ENCODE data around the gene MGAT5.

The MGAT5 gene

DNA sequence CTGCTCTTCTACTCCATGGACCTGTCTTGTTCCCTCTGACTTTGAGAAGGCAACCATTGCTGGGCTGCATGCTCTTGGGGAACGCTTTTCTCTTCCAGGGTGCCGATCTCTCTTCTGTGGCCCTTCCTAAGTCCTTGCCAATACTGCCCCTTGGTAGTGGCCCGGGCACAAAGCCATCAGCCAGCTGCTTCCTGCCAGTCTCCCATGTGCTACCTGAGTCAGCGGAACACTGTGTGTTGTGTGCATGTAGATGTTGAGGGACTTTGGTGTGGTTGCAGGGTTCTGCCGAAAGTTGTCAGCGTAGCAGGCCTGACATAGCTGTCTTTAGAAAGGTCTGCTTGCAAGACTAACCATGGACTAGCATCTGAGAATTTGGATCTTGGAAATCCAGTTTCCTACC, 35.4 kb downstream of the MGAT5 start:
- no peak overlapping the region for H3K4me2 ChIP-seq (ENCODE audit: low read length, poor library complexity, severe bottlenecking)
- WGBS: over 99% methylated on average over 6 of the region's 6 CpGs
- H3K9ac ChIP-seq (ENCODE audit: low read length): no peak overlapping the region
- H3K18ac ChIP-seq (ENCODE audit: low read depth in 1 of 2, low read length in 2 of 2): no peak overlapping the region
- H2BK12ac ChIP-seq (ENCODE audit: low read length in 2 of 2): no peak overlapping the region
- H4K91ac ChIP-seq (ENCODE audit: low read length): peak overlapping the region; percentile 53
- H3K9me3 ChIP-seq (ENCODE audit: control insufficient read depth, low read length): no peaks in the 10 kb centered on the region
- H3K27me3 ChIP-seq (ENCODE audit: control insufficient read depth in 1 of 2, insufficient read depth in 1 of 2, low read length in 2 of 2): no peaks in the 10 kb centered on the region
- H3K4me3 ChIP-seq (ENCODE audit: insufficient read depth in 1 of 2, low read depth in 1 of 2, low read length in 2 of 2): no peak overlapping the region
- H2BK120ac ChIP-seq (ENCODE audit: low read depth, low read length): no peak overlapping the region
- H2BK15ac ChIP-seq (ENCODE audit: low read depth, poor library complexity, severe bottlenecking): peak overlapping the region; percentile 30
- peak overlapping the region in 1 of 2 experiments; percentile 77 for H3K4ac ChIP-seq (ENCODE audit: low read depth in 1 of 2, low read length in 2 of 2)
- no peak overlapping the region for H2AFZ ChIP-seq (ENCODE audit: low read depth, low read length)
- no peaks in the 10 kb centered on the region for H3K4me1 ChIP-seq (ENCODE audit: control insufficient read depth, insufficient read depth, low read depth, low read length)
- H2AK5ac ChIP-seq (ENCODE audit: low read length, severe bottlenecking): no peak overlapping the region
- H4K8ac ChIP-seq (ENCODE audit: low read length): peak overlapping the region; percentile 29
- peaks cover 23% of the 10 kb centered on the region for H3K79me1 ChIP-seq (replicated peaks; ENCODE audit: low read length, poor library complexity, severe bottlenecking)
- no peak overlapping the region for H2BK5ac ChIP-seq (ENCODE audit: low read depth, low read length, poor library complexity, severe bottlenecking)
- no peak overlapping the region for H3K14ac ChIP-seq (ENCODE audit: low read length in 2 of 2)
- H3K27ac ChIP-seq (ENCODE audit: low read length, poor library complexity, severe bottlenecking): no peak overlapping the region
- no peak for DNase-seq
- no peak overlapping the region for H3K23ac ChIP-seq (ENCODE audit: low read length in 2 of 2)
- no peaks in the 10 kb centered on the region for H3K36me3 ChIP-seq (ENCODE audit: control insufficient read depth in 1 of 2, insufficient read depth in 2 of 2, low read depth in 1 of 2, low read length in 2 of 2)

DNA sequence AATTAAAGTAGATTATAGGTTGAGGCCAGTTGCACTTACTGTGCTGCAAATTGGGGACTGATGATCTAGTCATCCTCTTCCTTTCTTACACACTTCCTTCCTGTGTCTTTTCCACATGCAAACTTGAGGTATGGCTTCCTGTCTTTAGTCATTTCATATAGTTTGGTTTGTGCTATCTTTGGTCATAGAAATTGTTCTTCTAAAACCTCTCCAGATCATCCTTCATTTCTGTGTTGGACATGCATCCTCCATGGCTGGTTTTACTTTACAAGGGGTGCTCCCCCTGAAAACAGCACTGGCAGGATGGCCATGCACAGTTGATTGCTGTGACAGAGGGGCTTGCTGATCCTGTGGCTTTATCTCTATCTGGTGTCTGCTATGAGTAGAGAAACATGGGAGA, 36.5 kb downstream of the MGAT5 start:
- H3K23ac ChIP-seq (ENCODE audit: low read length in 2 of 2): no peak overlapping the region
- no peaks in the 10 kb centered on the region for H3K36me3 ChIP-seq (ENCODE audit: control insufficient read depth in 1 of 2, insufficient read depth in 2 of 2, low read depth in 1 of 2, low read length in 2 of 2)
- H3K27me3 ChIP-seq (ENCODE audit: control insufficient read depth in 1 of 2, insufficient read depth in 1 of 2, low read length in 2 of 2): no peaks in the 10 kb centered on the region
- H3K9me3 ChIP-seq (ENCODE audit: control insufficient read depth, low read length): no peaks in the 10 kb centered on the region
- peaks cover 23% of the 10 kb centered on the region for H3K79me1 ChIP-seq (replicated peaks; ENCODE audit: low read length, poor library complexity, severe bottlenecking)
- H3K18ac ChIP-seq (ENCODE audit: low read depth in 1 of 2, low read length in 2 of 2): peak overlapping the region in 1 of 2 experiments; percentile 64
- H3K27ac ChIP-seq (ENCODE audit: low read length, poor library complexity, severe bottlenecking): no peak overlapping the region
- no peak overlapping the region for H4K91ac ChIP-seq (ENCODE audit: low read length)
- no peak overlapping the region for H3K4me3 ChIP-seq (ENCODE audit: insufficient read depth in 1 of 2, low read depth in 1 of 2, low read length in 2 of 2)
- no peak overlapping the region for H4K8ac ChIP-seq (ENCODE audit: low read length)
- H2BK12ac ChIP-seq (ENCODE audit: low read length in 2 of 2): peak overlapping the region in 1 of 2 experiments; percentile 34
- no peak for DNase-seq
- H2AFZ ChIP-seq (ENCODE audit: low read depth, low read length): no peak overlapping the region
- H2BK15ac ChIP-seq (ENCODE audit: low read depth, poor library complexity, severe bottlenecking): no peak overlapping the region
- no peak overlapping the region for H3K9ac ChIP-seq (ENCODE audit: low read length)
- H3K4me1 ChIP-seq (ENCODE audit: control insufficient read depth, insufficient read depth, low read depth, low read length): no peaks in the 10 kb centered on the region
- H3K4me2 ChIP-seq (ENCODE audit: low read length, poor library complexity, severe bottlenecking): no peak overlapping the region
- no peak overlapping the region for H2BK5ac ChIP-seq (ENCODE audit: low read depth, low read length, poor library complexity, severe bottlenecking)
- H3K14ac ChIP-seq (ENCODE audit: low read length in 2 of 2): no peak overlapping the region
- no peak overlapping the region for H3K4ac ChIP-seq (ENCODE audit: low read depth in 1 of 2, low read length in 2 of 2)
- H2BK120ac ChIP-seq (ENCODE audit: low read depth, low read length): no peak overlapping the region
- no peak overlapping the region for H2AK5ac ChIP-seq (ENCODE audit: low read length, severe bottlenecking)

DNA sequence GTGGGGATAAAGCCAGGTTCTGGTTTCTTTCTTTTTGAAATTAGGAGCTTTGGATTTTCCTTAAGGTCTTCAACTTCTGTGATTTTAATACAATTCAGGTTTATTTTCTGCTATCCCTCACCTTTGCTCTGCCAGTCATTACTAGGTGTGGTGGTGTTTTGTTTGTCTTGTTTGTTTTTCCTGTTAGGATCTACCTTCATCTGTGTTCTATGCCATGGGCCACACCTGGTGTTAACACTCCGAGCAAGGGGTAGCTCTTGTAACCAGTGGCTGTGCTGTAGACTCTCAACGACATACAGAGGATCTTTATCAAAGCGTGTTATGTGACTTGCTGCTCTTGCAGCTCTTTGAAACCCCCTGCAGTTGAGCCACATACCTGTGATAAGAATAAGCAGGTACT, 38.6 kb downstream of the MGAT5 start:
- no peak overlapping the region for H3K4ac ChIP-seq (ENCODE audit: low read depth in 1 of 2, low read length in 2 of 2)
- H3K23ac ChIP-seq (ENCODE audit: low read length in 2 of 2): no peak overlapping the region
- peaks cover 18% of the 10 kb centered on the region for H3K79me1 ChIP-seq (replicated peaks; ENCODE audit: low read length, poor library complexity, severe bottlenecking)
- no peak overlapping the region for H3K4me2 ChIP-seq (ENCODE audit: low read length, poor library complexity, severe bottlenecking)
- no peak overlapping the region for H3K9ac ChIP-seq (ENCODE audit: low read length)
- DNase-seq: no peak
- no peak overlapping the region for H2BK15ac ChIP-seq (ENCODE audit: low read depth, poor library complexity, severe bottlenecking)
- no peak overlapping the region for H3K4me3 ChIP-seq (ENCODE audit: insufficient read depth in 1 of 2, low read depth in 1 of 2, low read length in 2 of 2)
- H3K18ac ChIP-seq (ENCODE audit: low read depth in 1 of 2, low read length in 2 of 2): no peak overlapping the region
- no peaks in the 10 kb centered on the region for H3K36me3 ChIP-seq (ENCODE audit: control insufficient read depth in 1 of 2, insufficient read depth in 2 of 2, low read depth in 1 of 2, low read length in 2 of 2)
- H3K27ac ChIP-seq (ENCODE audit: low read length, poor library complexity, severe bottlenecking): no peak overlapping the region
- no peak overlapping the region for H2BK120ac ChIP-seq (ENCODE audit: low read depth, low read length)
- WGBS: 97% methylated on average over 3 of the region's 3 CpGs
- H3K14ac ChIP-seq (ENCODE audit: low read length in 2 of 2): no peak overlapping the region
- no peak overlapping the region for H4K91ac ChIP-seq (ENCODE audit: low read length)
- no peak overlapping the region for H2BK5ac ChIP-seq (ENCODE audit: low read depth, low read length, poor library complexity, severe bottlenecking)
- H3K27me3 ChIP-seq (ENCODE audit: control insufficient read depth in 1 of 2, insufficient read depth in 1 of 2, low read length in 2 of 2): no peaks in the 10 kb centered on the region
- H4K8ac ChIP-seq (ENCODE audit: low read length): no peak overlapping the region
- no peak overlapping the region for H2AK5ac ChIP-seq (ENCODE audit: low read length, severe bottlenecking)
- H3K9me3 ChIP-seq (ENCODE audit: control insufficient read depth, low read length): no peaks in the 10 kb centered on the region
- H2AFZ ChIP-seq (ENCODE audit: low read depth, low read length): no peak overlapping the region
- no peaks in the 10 kb centered on the region for H3K4me1 ChIP-seq (ENCODE audit: control insufficient read depth, insufficient read depth, low read depth, low read length)
- peak overlapping the region in 1 of 2 experiments; percentile 16 for H2BK12ac ChIP-seq (ENCODE audit: low read length in 2 of 2)

DNA sequence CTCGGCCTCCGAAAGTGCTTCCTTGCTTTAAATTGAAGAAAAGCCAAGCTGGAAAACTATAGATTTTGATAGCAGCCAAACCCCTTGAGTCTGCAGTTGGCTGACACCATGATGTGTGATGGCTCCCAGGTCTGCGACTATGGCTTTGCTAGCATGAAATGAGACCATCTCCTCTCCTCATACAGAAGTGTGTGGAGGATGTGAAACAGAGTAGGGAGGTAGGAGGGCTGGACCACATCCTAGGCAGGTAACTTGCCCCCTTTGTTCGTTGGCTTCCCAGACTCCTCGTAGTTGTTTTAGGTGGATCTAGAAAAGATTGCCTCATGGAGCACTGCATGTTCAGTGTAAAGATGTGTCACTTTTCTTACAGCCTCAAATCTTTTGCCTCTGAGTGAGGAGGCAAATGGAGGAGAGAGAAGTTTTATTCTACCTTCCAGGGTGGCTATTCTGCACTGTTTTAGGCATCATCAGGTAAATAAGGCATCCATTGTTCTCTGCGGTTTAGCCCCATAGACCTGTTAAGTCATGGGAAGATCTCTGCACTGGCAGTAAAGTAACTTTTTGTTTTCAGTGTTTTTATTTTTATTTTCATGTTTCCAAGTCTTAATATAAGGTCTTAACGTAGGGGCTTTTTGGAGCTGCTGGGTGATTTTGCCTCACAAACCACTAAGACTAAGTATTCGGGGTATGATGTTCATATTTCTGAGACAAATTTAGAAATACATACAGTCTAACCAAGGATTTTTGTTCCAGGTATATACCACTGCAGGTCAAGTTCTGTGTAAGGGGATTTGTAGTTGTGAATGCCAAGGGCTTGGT, 40.1 kb downstream of the MGAT5 start:
- H3K36me3 ChIP-seq (ENCODE audit: control insufficient read depth in 1 of 2, insufficient read depth in 2 of 2, low read depth in 1 of 2, low read length in 2 of 2): no peaks in the 10 kb centered on the region
- no peak overlapping the region for H3K27ac ChIP-seq (ENCODE audit: low read length, poor library complexity, severe bottlenecking)
- H2AK5ac ChIP-seq (ENCODE audit: low read length, severe bottlenecking): no peak overlapping the region
- no peak overlapping the region for H2BK5ac ChIP-seq (ENCODE audit: low read depth, low read length, poor library complexity, severe bottlenecking)
- H4K8ac ChIP-seq (ENCODE audit: low read length): no peak overlapping the region
- no peak overlapping the region for H3K4ac ChIP-seq (ENCODE audit: low read depth in 1 of 2, low read length in 2 of 2)
- DNase-seq: no peak
- no peak overlapping the region for H3K4me3 ChIP-seq (ENCODE audit: insufficient read depth in 1 of 2, low read depth in 1 of 2, low read length in 2 of 2)
- H2BK12ac ChIP-seq (ENCODE audit: low read length in 2 of 2): peak overlapping the region in 1 of 2 experiments; percentile 22
- no peak overlapping the region for H2BK15ac ChIP-seq (ENCODE audit: low read depth, poor library complexity, severe bottlenecking)
- no peak overlapping the region for H3K9ac ChIP-seq (ENCODE audit: low read length)
- no peak overlapping the region for H3K18ac ChIP-seq (ENCODE audit: low read depth in 1 of 2, low read length in 2 of 2)
- H3K23ac ChIP-seq (ENCODE audit: low read length in 2 of 2): no peak overlapping the region
- H3K79me1 ChIP-seq (replicated peaks; ENCODE audit: low read length, poor library complexity, severe bottlenecking): peaks cover 17% of the 10 kb centered on the region
- no peak overlapping the region for H3K4me2 ChIP-seq (ENCODE audit: low read length, poor library complexity, severe bottlenecking)
- H3K14ac ChIP-seq (ENCODE audit: low read length in 2 of 2): no peak overlapping the region
- H2AFZ ChIP-seq (ENCODE audit: low read depth, low read length): no peak overlapping the region
- H3K27me3 ChIP-seq (ENCODE audit: control insufficient read depth in 1 of 2, insufficient read depth in 1 of 2, low read length in 2 of 2): no peaks in the 10 kb centered on the region
- 98% methylated on average over 5 of the region's 8 CpGs for WGBS
- no peaks in the 10 kb centered on the region for H3K4me1 ChIP-seq (ENCODE audit: control insufficient read depth, insufficient read depth, low read depth, low read length)
- H4K91ac ChIP-seq (ENCODE audit: low read length): no peak overlapping the region
- H3K9me3 ChIP-seq (ENCODE audit: control insufficient read depth, low read length): no peaks in the 10 kb centered on the region
- no peak overlapping the region for H2BK120ac ChIP-seq (ENCODE audit: low read depth, low read length)

Measured in mesenchymal stem cell (in vitro differentiated cells and primary cell).